Stimulated activated naive CD8-positive, alpha-beta T cell treated with anti-CD3 and anti-CD28 coated beads, Interleukin-15, amount 100 ng/mL, for 72 hours (primary cell): Measurements from ENCODE around the gene PRR15.
"Not testable (repeated sequence)": the region's sequence is repeated elsewhere in the genome, so short reads cannot be mapped to it uniquely, and the experiment has no call there.

Experiments used
- ATAC-seq: fragments of 150-1000 bp; cut with Tn5 transposase; 2 replicates; pipeline ENCODE4 v1.10.0; 2021; ENCODE audit warnings: mild to moderate bottlenecking, moderate library complexity
- DNase-seq, 2 donors: peaks; one replicate each; pipeline ENCODE4 v3.0.0; 2021 to 2022
- H3K27ac Mint-ChIP-seq, 2 donors: one replicate each; pipeline ENCODE4 v1.8.0; 2022; ENCODE audit warnings: mild to moderate bottlenecking in 2 of 2, mixed read lengths in 2 of 2, moderate library complexity in 2 of 2
- H3K27me3 Mint-ChIP-seq: one replicate; pipeline ENCODE4 v1.8.0; 2022; ENCODE audit warnings: mixed read lengths
- H3K4me1 Mint-ChIP-seq: one replicate; pipeline ENCODE4 v1.8.0; 2022; ENCODE audit warnings: mild to moderate bottlenecking, mixed read lengths
- H3K4me3 Mint-ChIP-seq, 2 donors: one replicate each; pipeline ENCODE4 v1.8.0; 2022; ENCODE audit warnings: mild to moderate bottlenecking in 2 of 2, mixed read lengths in 2 of 2, moderate library complexity in 1 of 2
- H3K9me3 Mint-ChIP-seq, 2 donors: one replicate each; pipeline ENCODE4 v1.8.0; 2022; ENCODE audit warnings: mixed read lengths in 2 of 2

PRR15 gene

DNA sequence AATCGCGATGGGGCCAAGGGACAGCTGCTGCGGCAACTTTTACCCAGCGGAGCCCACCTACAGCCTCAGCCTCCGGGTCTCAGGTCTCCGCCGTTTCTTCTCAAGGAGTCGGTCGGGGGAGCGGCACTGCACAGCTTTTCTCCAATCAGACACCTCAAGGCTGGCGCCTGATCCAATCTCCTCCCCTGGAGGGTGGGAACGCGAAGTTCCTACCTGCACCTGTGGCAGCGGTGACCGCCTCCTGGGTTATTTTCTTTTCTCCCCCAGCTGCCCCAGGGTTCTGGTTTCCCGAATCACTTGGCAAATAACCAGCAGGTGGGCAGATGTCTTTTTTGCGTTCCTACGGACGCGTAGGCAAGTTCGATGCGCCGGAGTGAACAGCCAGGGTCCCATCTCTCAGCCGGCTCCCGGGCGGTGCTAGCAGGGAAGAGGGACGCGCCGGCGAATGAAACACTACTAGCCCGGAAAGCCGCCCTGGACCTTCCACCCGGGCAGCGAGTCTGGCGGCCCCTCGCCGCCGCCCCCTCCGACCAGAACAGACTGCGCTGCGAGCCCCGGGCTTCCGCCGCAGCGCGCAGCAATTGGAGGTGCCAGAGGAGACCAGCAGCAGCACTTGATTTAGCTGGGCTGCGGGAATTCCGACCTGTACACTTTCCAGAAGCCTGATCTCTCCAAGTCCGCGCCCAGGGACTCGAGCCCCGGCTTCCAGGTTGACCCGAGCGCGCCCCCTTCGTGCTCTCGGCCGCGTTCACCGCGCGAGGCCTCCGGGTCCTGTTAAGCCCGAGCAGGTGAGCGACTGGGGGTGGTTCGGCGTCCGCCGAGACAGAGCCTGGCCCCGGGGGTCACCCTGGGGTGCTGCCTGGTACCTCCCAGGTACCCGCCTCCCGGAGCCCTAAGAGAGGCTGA, at the start of gene PRR15:
Gene PRR15, plus strand, starts transcription at position 246 of the 906 bp plus-strand sequence. CDS start 2,495 bp downstream, outside the sequence.
- H3K27ac Mint-ChIP-seq: peak within 1 kb of the TSS in 1 of 2 donors; percentile 43
- H3K27me3 Mint-ChIP-seq: peaks cover 94% of the 10 kb centered on the region
- DNase-seq (peak; percentile 14 to 16), ATAC-seq (peak; percentile 61)
- H3K9me3 Mint-ChIP-seq: no peaks in the 10 kb centered on the region
- H3K4me3 Mint-ChIP-seq: peak within 1 kb of the TSS; percentile 82 to 84
- peaks cover 34% of the 10 kb centered on the region for H3K4me1 Mint-ChIP-seq

DNA sequence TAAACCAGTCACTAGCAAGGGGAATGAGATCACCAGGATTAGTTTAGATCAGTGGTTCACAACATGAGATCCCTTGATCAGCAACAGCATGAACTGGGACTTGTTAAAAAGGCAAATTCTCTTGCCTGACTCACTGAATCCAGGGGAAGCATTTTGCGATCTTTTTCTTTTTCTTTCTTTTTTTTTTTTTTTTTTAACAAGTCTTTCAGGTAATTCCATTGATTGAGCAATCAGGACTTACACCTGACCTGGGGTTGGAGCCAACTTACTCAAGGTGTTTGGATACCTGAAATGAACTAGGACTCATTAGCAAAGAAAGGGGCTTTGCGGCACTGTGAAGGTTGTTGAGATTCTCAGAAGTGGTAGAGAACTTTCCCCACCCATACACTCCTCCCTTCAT, 47.1 kb upstream of the PRR15 start:
- no peak overlapping the region for H3K27ac Mint-ChIP-seq
- H3K9me3 Mint-ChIP-seq: peaks cover 0 to 5% of the 10 kb centered on the region in 2 donors
- peaks cover 7% of the 10 kb centered on the region for H3K27me3 Mint-ChIP-seq
- no peak for DNase-seq
- no peak overlapping the region for H3K4me3 Mint-ChIP-seq
- no peak for ATAC-seq
- H3K4me1 Mint-ChIP-seq: peaks cover 5% of the 10 kb centered on the region

DNA sequence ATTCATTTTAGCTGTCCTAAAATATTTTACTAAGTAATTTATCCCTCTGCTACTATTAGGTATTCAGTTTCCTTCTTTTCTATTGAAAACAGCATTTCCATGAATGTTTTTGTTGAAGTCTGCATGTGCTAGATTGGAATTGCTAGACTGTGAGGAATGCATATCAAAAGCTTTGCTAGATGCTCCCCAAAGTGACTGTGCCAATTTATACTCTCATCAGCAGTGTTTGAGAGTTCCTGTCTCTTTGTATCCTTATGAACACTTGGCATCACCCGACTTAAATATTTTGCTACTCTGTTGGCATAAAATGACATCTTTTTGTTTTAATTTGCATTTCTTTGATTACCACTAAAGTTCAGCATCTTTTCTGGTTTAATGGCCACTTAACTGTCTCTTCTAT, 45.0 kb upstream of the PRR15 start:
- DNase-seq (no peak), ATAC-seq (no peak)
- H3K9me3 Mint-ChIP-seq: peaks cover 0 to 5% of the 10 kb centered on the region in 2 donors
- no peak overlapping the region for H3K4me3 Mint-ChIP-seq
- H3K27me3 Mint-ChIP-seq: peaks cover 7% of the 10 kb centered on the region
- H3K27ac Mint-ChIP-seq: no peak overlapping the region
- H3K4me1 Mint-ChIP-seq: no peaks in the 10 kb centered on the region

GRCh38 chr7:29523728-29524127, 39.9 kb upstream of the PRR15 start:
- H3K4me1 Mint-ChIP-seq: no peaks in the 10 kb centered on the region
- H3K9me3 Mint-ChIP-seq: peaks cover 0 to 5% of the 10 kb centered on the region in 2 donors
- no peak overlapping the region for H3K4me3 Mint-ChIP-seq
- H3K27ac Mint-ChIP-seq: no peak overlapping the region
- ATAC-seq (no peak), DNase-seq (no peak)
- H3K27me3 Mint-ChIP-seq: peaks cover 10% of the 10 kb centered on the region

DNA sequence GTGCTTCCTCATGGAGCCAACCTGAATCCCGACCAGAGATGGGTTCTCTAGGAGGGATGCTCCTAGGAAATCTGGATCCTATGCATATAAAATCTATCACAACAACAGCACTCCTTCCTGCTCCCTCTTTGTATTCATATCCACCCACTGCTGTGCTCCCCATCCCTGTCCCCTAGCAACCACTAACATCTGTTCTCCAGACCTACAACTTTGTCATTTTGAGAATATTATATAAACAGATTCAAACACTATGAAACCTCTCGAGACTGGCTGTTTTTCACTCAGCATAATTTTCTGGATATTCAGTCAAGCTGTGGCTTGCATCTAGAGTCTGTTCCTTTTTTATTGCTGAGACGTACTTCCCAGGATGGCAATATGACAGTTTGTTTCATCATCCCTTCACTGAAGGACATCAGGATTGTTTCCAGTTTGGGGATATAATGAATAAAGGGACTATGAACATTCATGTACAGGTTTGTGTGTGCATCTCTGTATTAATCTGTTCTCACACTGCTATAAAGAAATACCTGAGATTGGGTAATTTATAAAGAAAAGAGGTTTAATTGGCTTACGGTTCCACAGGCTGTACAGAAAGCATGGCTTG, 36.0 kb upstream of the PRR15 start:
- H3K27ac Mint-ChIP-seq: no peak overlapping the region
- ATAC-seq (no peak), DNase-seq (no peak)
- H3K27me3 Mint-ChIP-seq: peaks cover 18% of the 10 kb centered on the region
- no peaks in the 10 kb centered on the region for H3K4me1 Mint-ChIP-seq
- no peak overlapping the region for H3K4me3 Mint-ChIP-seq
- peaks cover 6 to 10% of the 10 kb centered on the region in 2 donors for H3K9me3 Mint-ChIP-seq

- H3K4me1 Mint-ChIP-seq, ATAC-seq, H3K27ac Mint-ChIP-seq, DNase-seq, H3K9me3 Mint-ChIP-seq, H3K4me3 Mint-ChIP-seq: not testable (repeated sequence)
- H3K27me3 Mint-ChIP-seq: peaks cover 18% of the 10 kb centered on the region
These were observed 35.1 kb upstream of the PRR15 start for GRCh38 chr7:29528526-29528925.

GRCh38 chr7:29538389-29538788, 25.2 kb upstream of the PRR15 start:
- Mint-ChIP-seq H3K27me3 (peaks cover 34% of the 10 kb centered on the region), H3K27ac (no peak overlapping the region), H3K9me3 (no peaks in the 10 kb centered on the region), H3K4me3 (no peak overlapping the region), H3K4me1 (no peaks in the 10 kb centered on the region)
- DNase-seq (no peak), ATAC-seq (no peak)

GRCh38 chr7:29539471-29539870, 24.2 kb upstream of the PRR15 start:
- H3K4me1 Mint-ChIP-seq: no peaks in the 10 kb centered on the region
- no peak overlapping the region for H3K27ac Mint-ChIP-seq
- ATAC-seq: no peak
- no peak overlapping the region for H3K4me3 Mint-ChIP-seq
- DNase-seq: no peak
- peaks cover 35% of the 10 kb centered on the region for H3K27me3 Mint-ChIP-seq
- H3K9me3 Mint-ChIP-seq: no peaks in the 10 kb centered on the region

GRCh38 chr7:29547421-29547820, 16.2 kb upstream of the PRR15 start:
- ATAC-seq (no peak), DNase-seq (no peak)
- Mint-ChIP-seq H3K27ac (no peak overlapping the region), H3K4me3 (no peak overlapping the region), H3K27me3 (peaks cover 46% of the 10 kb centered on the region), H3K9me3 (no peaks in the 10 kb centered on the region), H3K4me1 (no peaks in the 10 kb centered on the region)

DNA sequence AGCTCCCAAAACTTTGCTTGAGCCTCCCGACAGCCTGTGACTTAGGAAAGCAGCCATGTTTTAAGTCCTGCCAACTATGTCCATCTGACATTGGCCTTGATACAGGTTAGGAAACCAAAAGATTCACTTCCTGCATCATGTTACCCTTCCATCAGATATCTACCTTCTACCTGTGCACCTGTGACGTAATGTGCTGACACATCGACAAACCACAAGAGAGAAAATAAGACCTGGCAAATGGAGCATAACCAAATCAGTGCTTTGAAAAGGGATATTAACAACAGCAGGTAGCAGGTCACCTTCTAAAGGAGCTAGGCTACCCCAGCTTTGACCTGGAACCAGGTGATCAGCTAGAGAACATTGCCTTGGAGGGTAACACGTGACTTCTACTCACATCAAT, 14.8 kb upstream of the PRR15 start:
- no peak for ATAC-seq
- Mint-ChIP-seq H3K27me3 (peaks cover 46% of the 10 kb centered on the region), H3K4me1 (no peaks in the 10 kb centered on the region), H3K4me3 (no peak overlapping the region), H3K9me3 (no peaks in the 10 kb centered on the region), H3K27ac (no peak overlapping the region)
- no peak for DNase-seq

- no peak overlapping the region for H3K4me3 Mint-ChIP-seq
- no peak overlapping the region for H3K27ac Mint-ChIP-seq
- H3K27me3 Mint-ChIP-seq: peaks cover 33% of the 10 kb centered on the region
- H3K9me3 Mint-ChIP-seq: peaks cover 0 to 6% of the 10 kb centered on the region in 2 donors
- no peak for ATAC-seq
- H3K4me1 Mint-ChIP-seq: no peaks in the 10 kb centered on the region
- DNase-seq: no peak
These were observed 11.2 kb upstream of the PRR15 start for GRCh38 chr7:29552392-29552791.

DNA sequence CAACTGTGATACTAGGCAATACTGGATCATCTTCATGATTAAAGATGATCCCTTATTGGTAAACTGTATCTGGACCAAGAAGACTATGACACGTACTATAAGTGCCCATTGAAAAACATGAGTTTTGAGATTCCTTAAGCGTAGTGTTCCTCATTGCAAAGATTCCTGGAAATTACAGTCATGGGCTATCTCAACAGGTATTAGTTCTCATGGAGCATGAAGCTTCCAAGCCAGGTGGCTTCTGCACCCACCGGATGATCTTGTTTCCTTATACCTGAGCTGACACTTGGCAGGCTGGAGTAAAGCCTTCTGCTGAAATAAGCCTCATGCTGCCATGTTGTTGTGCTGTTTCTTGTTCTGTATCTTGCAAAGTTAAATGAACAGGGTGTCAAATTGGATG, 8.6 kb upstream of the PRR15 start:
- Mint-ChIP-seq H3K9me3 (peaks cover 0 to 6% of the 10 kb centered on the region in 2 donors), H3K27me3 (peaks cover 54% of the 10 kb centered on the region), H3K27ac (no peak overlapping the region), H3K4me1 (no peaks in the 10 kb centered on the region), H3K4me3 (no peak overlapping the region)
- DNase-seq (no peak), ATAC-seq (no peak)

GRCh38 chr7:29556405-29557195, 7.0 kb upstream of the PRR15 start:
- H3K4me3 Mint-ChIP-seq: no peak overlapping the region
- no peaks in the 10 kb centered on the region for H3K4me1 Mint-ChIP-seq
- DNase-seq (no peak), ATAC-seq (no peak)
- peaks cover 57% of the 10 kb centered on the region for H3K27me3 Mint-ChIP-seq
- no peak overlapping the region for H3K27ac Mint-ChIP-seq
- peaks cover 0 to 6% of the 10 kb centered on the region in 2 donors for H3K9me3 Mint-ChIP-seq

DNA sequence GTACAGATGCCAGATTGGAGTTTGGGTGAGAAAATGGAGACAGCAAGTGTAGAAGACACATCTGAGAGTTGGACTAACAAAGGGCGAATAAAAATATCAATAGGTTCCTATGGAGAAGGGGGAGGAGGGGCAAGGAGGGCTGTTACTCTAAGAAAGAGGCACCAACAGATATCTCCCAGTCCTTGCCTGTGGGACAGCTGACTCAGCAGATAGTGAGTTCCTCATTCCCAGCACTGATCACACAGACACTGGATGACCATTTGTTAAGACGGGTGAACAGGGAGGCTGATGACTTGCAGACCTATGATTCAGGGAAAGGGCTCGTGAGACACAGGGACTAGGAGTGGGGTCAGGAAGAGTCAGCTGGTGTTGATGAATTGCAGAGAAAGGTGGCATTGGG, 5.7 kb upstream of the PRR15 start:
- H3K4me1 Mint-ChIP-seq: peaks cover 3% of the 10 kb centered on the region
- peaks cover 66% of the 10 kb centered on the region for H3K27me3 Mint-ChIP-seq
- DNase-seq (no peak), ATAC-seq (no peak)
- peaks cover 0 to 6% of the 10 kb centered on the region in 2 donors for H3K9me3 Mint-ChIP-seq
- H3K27ac Mint-ChIP-seq: no peak overlapping the region
- H3K4me3 Mint-ChIP-seq: no peak overlapping the region

GRCh38 chr7:29561271-29561670, 2.4 kb upstream of the PRR15 start:
- Mint-ChIP-seq H3K4me3 (no peak overlapping the region), H3K27me3 (peaks cover 90% of the 10 kb centered on the region), H3K4me1 (peaks cover 34% of the 10 kb centered on the region), H3K27ac (no peak overlapping the region), H3K9me3 (peaks cover 0 to 4% of the 10 kb centered on the region in 2 donors)
- no peak for ATAC-seq
- DNase-seq: no peak

DNA sequence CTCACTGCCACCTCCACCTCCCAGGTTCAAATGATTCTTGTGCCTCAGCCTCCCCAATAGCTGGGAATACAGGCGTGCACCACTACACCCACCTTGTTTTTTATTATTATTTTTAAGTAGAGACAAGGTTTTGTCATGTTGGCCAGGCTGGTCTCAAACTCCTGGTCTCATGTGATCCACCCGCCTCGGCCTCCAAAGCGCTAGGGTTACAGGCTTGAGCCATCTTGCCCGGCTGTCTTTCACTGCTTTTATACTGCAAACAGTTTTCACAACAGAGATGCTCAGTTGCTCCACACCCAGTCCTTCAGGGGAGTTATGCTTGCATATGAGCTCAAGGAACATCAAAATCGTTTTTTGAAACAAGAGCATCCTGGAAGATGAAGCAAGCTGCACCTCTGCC, 1.3 kb upstream of the PRR15 start:
- Mint-ChIP-seq H3K4me1 (peaks cover 34% of the 10 kb centered on the region), H3K27ac (no peak overlapping the region), H3K4me3 (no peak overlapping the region), H3K9me3 (no peaks in the 10 kb centered on the region), H3K27me3 (peaks cover 94% of the 10 kb centered on the region)
- DNase-seq: no peak
- ATAC-seq: no peak
